Osteoblast (primary cell): ENCODE results near the gene CWC27. TPM values are rescaled to one million over a fixed set of nuclear protein-coding genes. Genes with fewer than 3 reads are reported as not detected.

Source experiments
- DNase-seq: peaks from one replicate; pipeline ENCODE4 v3.0.0; 2011; ENCODE audit warnings: low spot score, mixed read lengths; ENCODE audit not compliant: insufficient read length; ENCODE audit errors: missing footprints
- H2AFZ ChIP-seq: 2 replicates; pipeline ENCODE4 v1.6.0; 2011; ENCODE audit warnings: mild to moderate bottlenecking, low read length
- H3K27ac ChIP-seq: 2 replicates; pipeline ENCODE4 v1.5.1; 2011; ENCODE audit warnings: mild to moderate bottlenecking, low read depth, low read length, moderate library complexity
- H3K27me3 ChIP-seq: 2 replicates; pipeline ENCODE4 v1.6.0; 2012; ENCODE audit warnings: mild to moderate bottlenecking, control low read depth, inconsistent platforms, low read length, moderate library complexity; ENCODE audit not compliant: insufficient read depth
- H3K36me3 ChIP-seq: 2 replicates; pipeline ENCODE4 v1.5.1; 2011; ENCODE audit warnings: mild to moderate bottlenecking, low read length, control low read depth, moderate library complexity; ENCODE audit not compliant: insufficient read depth
- H3K4me1 ChIP-seq: 2 replicates; pipeline ENCODE4 v1.5.1; 2011; ENCODE audit warnings: mild to moderate bottlenecking, low read length, control low read depth, moderate library complexity; ENCODE audit not compliant: insufficient read depth
- H3K4me2 ChIP-seq: 2 replicates; pipeline ENCODE4 v1.6.0; 2011; ENCODE audit warnings: mild to moderate bottlenecking, low read length; ENCODE audit not compliant: insufficient read depth
- H3K4me3 ChIP-seq: fragments of 200-600 bp; sonication (generic); 3 replicates; pipeline ENCODE4 v1.5.1; 2012; ENCODE audit warnings: mild to moderate bottlenecking, low read length, inconsistent platforms; ENCODE audit not compliant: insufficient read depth
- H3K79me2 ChIP-seq: 2 replicates; pipeline ENCODE4 v1.6.0; 2012; ENCODE audit warnings: mild to moderate bottlenecking, low read length, control low read depth, inconsistent platforms; ENCODE audit not compliant: insufficient read depth
- H3K9me3 ChIP-seq: 2 replicates; pipeline ENCODE4 v1.5.1; 2011; ENCODE audit warnings: low read depth, low read length, control low read depth
- H4K20me1 ChIP-seq: 2 replicates; pipeline ENCODE4 v1.6.0; 2012; ENCODE audit warnings: mild to moderate bottlenecking, low read length, control low read depth; ENCODE audit not compliant: insufficient read depth
- CTCF ChIP-seq: IDR thresholded peaks from 2 replicates; pipeline ENCODE4 v1.5.1; 2011; ENCODE audit warnings: mild to moderate bottlenecking, low read depth, low read length, moderate library complexity; ENCODE audit errors: extremely low read depth
- total RNA-seq: library from RNA; depleted of rRNA; stranded (reverse); fragments of >200 nt; gene quantifications from 2 replicates; pipeline ENCODE4 v1.2.3, GENCODE V29; 2012

CWC27 gene
- total RNA-seq, 1 donor: 13.4 TPM

GRCh38 chr5:64947801-64948200 is 179.1 kb downstream of the CWC27 start:
- Histone ChIP-seq H3K27me3 (no peaks in the 10 kb centered on the region), H4K20me1 (no peaks in the 10 kb centered on the region), H3K36me3 (no peaks in the 10 kb centered on the region), H3K27ac (no peak overlapping the region), H3K4me1 (peaks cover 3% of the 10 kb centered on the region), H2AFZ (no peak overlapping the region), H3K4me3 (no peak overlapping the region), H3K4me2 (no peak overlapping the region), H3K9me3 (no peaks in the 10 kb centered on the region), H3K79me2 (no peaks in the 10 kb centered on the region)
- DNase-seq: no peak
- TF ChIP-seq CTCF: no peak

- Histone ChIP-seq H4K20me1 (no peaks in the 10 kb centered on the region), H3K4me3 (no peak overlapping the region), H3K9me3 (no peaks in the 10 kb centered on the region), H3K27me3 (no peaks in the 10 kb centered on the region), H3K36me3 (no peaks in the 10 kb centered on the region), H3K27ac (no peak overlapping the region), H2AFZ (no peak overlapping the region), H3K4me1 (peaks cover 3% of the 10 kb centered on the region), H3K79me2 (no peaks in the 10 kb centered on the region), H3K4me2 (no peak overlapping the region)
- DNase-seq: no peak
- no peak for TF ChIP-seq CTCF
These were observed 180.6 kb downstream of the CWC27 start for GRCh38 chr5:64949331-64949730.

GRCh38 chr5:64952951-64953673 is 184.4 kb downstream of the CWC27 start:
- no peak overlapping the region for H3K27ac ChIP-seq
- no peak for TF ChIP-seq CTCF
- H2AFZ ChIP-seq: no peak overlapping the region
- H3K4me3 ChIP-seq: no peak overlapping the region
- H3K9me3 ChIP-seq: no peaks in the 10 kb centered on the region
- no peak overlapping the region for H3K4me2 ChIP-seq
- H3K36me3 ChIP-seq: no peaks in the 10 kb centered on the region
- no peak for DNase-seq
- H3K27me3 ChIP-seq: no peaks in the 10 kb centered on the region
- no peaks in the 10 kb centered on the region for H3K79me2 ChIP-seq
- H4K20me1 ChIP-seq: no peaks in the 10 kb centered on the region
- no peaks in the 10 kb centered on the region for H3K4me1 ChIP-seq

GRCh38 chr5:64954518-64954917 is 185.8 kb downstream of the CWC27 start:
- Histone ChIP-seq H3K9me3 (no peaks in the 10 kb centered on the region), H3K36me3 (no peaks in the 10 kb centered on the region), H2AFZ (no peak overlapping the region), H3K4me3 (no peak overlapping the region), H3K27me3 (no peaks in the 10 kb centered on the region), H3K4me1 (peaks cover 2% of the 10 kb centered on the region), H4K20me1 (no peaks in the 10 kb centered on the region), H3K4me2 (no peak overlapping the region), H3K27ac (no peak overlapping the region), H3K79me2 (no peaks in the 10 kb centered on the region)
- no peak for TF ChIP-seq CTCF
- DNase-seq: no peak
